PFSK-1 (cell line): ENCODE data around the gene THUMPD1. TPM values are rescaled to one million over a fixed set of nuclear protein-coding genes. Genes with fewer than 3 reads are reported as not detected.

Experiments used
- FOXP2 ChIP-seq: optimal IDR thresholded peaks from 2 replicates; pipeline ENCODE3; 2011; ENCODE audit warnings: borderline replicate concordance, control low read depth, inconsistent platforms; ENCODE audit not compliant: insufficient read depth; ENCODE audit errors: extremely low read length, extremely low read depth
- POLR2AphosphoS5 ChIP-seq: IDR thresholded peaks from 2 replicates; pipeline ENCODE4 v1.6.1; 2012; ENCODE audit warnings: low read depth, mild to moderate bottlenecking, control low read depth, low read length, moderate library complexity
- SIN3A ChIP-seq: IDR thresholded peaks from 2 replicates; pipeline ENCODE4 v1.6.1; 2012; ENCODE audit warnings: mild to moderate bottlenecking, low read length, moderate library complexity, borderline replicate concordance; ENCODE audit not compliant: insufficient read depth
- TAF1 ChIP-seq: IDR thresholded peaks from 2 replicates; pipeline ENCODE4 v1.6.1; 2012; ENCODE audit warnings: low read length, control low read depth, borderline replicate concordance; ENCODE audit not compliant: insufficient read depth
- polyA plus RNA-seq: library from polyadenylated mRNA; unstranded; fragments of >200 nt; gene quantifications from one replicate; pipeline ENCODE4 v1.2.1, GENCODE V29; 2012; ENCODE audit warnings: low read depth, missing spikeins; ENCODE audit not compliant: insufficient read length
- TF ChIP-seq, protein P1 (sequence below), 2 experiments: IDR thresholded peaks; 2 replicates each; pipeline versions ENCODE4 v1.6.1 to v1.8.0; 2011 to 2012; ENCODE audit warnings: low read depth in 2 of 2, low read length in 2 of 2, control low read depth in 1 of 2, inconsistent platforms in 1 of 2, mild to moderate bottlenecking in 1 of 2, moderate library complexity in 1 of 2; ENCODE audit not compliant: insufficient read depth in 1 of 2

Gene THUMPD1, protein sequence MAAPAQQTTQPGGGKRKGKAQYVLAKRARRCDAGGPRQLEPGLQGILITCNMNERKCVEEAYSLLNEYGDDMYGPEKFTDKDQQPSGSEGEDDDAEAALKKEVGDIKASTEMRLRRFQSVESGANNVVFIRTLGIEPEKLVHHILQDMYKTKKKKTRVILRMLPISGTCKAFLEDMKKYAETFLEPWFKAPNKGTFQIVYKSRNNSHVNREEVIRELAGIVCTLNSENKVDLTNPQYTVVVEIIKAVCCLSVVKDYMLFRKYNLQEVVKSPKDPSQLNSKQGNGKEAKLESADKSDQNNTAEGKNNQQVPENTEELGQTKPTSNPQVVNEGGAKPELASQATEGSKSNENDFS
- 14.7 TPM for polyA plus RNA-seq

DNA sequence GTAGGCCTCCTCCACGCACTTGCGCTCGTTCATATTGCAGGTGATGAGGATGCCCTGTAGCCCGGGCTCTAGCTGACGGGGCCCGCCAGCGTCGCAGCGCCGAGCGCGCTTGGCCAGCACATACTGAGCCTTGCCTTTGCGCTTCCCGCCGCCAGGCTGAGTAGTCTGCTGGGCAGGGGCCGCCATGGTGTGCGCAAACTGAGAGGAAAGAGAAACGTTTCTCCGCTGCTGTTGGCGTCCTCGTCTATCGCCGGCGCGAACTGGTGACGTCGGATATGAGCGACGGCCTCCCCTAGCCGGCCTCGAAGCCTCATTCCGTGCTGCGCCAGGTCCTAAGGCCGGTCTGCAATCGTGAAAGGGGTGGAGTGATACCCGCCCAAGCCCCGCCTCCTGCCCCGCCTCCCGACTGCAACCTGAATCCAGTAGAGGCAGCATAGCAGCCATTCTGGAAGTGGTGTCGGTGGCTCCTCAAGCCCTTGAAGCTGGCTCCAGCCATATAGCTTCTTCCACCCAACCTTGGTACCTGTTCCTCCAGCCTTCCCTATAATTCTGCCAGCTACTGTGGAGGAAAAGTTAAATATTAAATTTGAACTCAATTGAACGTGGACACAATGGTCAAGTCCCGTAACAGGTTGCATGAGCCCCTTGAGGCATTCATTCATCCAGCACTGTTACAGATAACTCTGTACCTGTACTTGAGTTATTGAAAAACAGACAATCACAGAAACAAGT is at the start of gene THUMPD1:
Gene THUMPD1, minus strand, starts transcription at position 265 of the 732 bp plus-strand sequence. Its CDS starts 79 bp downstream, at position 186.
- no peak for TF ChIP-seq TAF1
- no peak for TF ChIP-seq SIN3A
- TF ChIP-seq FOXP2, result peak; percentile 34
- TF ChIP-seq, protein P1, sequence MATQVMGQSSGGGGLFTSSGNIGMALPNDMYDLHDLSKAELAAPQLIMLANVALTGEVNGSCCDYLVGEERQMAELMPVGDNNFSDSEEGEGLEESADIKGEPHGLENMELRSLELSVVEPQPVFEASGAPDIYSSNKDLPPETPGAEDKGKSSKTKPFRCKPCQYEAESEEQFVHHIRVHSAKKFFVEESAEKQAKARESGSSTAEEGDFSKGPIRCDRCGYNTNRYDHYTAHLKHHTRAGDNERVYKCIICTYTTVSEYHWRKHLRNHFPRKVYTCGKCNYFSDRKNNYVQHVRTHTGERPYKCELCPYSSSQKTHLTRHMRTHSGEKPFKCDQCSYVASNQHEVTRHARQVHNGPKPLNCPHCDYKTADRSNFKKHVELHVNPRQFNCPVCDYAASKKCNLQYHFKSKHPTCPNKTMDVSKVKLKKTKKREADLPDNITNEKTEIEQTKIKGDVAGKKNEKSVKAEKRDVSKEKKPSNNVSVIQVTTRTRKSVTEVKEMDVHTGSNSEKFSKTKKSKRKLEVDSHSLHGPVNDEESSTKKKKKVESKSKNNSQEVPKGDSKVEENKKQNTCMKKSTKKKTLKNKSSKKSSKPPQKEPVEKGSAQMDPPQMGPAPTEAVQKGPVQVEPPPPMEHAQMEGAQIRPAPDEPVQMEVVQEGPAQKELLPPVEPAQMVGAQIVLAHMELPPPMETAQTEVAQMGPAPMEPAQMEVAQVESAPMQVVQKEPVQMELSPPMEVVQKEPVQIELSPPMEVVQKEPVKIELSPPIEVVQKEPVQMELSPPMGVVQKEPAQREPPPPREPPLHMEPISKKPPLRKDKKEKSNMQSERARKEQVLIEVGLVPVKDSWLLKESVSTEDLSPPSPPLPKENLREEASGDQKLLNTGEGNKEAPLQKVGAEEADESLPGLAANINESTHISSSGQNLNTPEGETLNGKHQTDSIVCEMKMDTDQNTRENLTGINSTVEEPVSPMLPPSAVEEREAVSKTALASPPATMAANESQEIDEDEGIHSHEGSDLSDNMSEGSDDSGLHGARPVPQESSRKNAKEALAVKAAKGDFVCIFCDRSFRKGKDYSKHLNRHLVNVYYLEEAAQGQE (IDR thresholded peaks at IDR 0.05; ENCODE audit: insufficient read depth in 1 of 2, low read depth in 2 of 2, low read length in 2 of 2), result 0 out of 4 replicates have a peak, but pooled peaks of 1 of the 2 experiments have one; percentile 15
- TF ChIP-seq POLR2AphosphoS5, result peak; percentile 64

DNA sequence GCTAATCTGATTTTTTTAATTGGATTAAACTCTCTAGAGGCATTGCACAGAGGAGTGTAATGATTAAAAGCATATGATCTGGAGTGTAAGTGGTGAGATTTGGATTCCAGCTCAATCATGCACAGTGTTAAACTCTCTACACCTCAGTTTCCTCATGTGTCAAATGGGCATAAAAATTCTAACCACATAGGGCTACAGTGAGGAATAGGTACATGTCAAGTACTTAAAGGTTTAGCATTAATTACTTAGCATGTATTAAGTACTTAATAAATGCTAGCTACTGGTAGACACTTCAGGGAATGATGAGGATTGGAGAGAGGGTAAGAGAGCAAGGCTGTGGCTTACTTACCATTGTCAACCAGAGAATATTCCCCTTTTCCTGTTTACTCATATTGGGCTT is 47.5 kb upstream of the THUMPD1 start:
- no peak for TF ChIP-seq POLR2AphosphoS5
- TF ChIP-seq SIN3A, result no peak
- TF ChIP-seq, protein P1 (IDR thresholded peaks at IDR 0.05; ENCODE audit: insufficient read depth in 1 of 2, low read depth in 2 of 2, low read length in 2 of 2), result no peak
- no peak for TF ChIP-seq FOXP2
- no peak for TF ChIP-seq TAF1

DNA sequence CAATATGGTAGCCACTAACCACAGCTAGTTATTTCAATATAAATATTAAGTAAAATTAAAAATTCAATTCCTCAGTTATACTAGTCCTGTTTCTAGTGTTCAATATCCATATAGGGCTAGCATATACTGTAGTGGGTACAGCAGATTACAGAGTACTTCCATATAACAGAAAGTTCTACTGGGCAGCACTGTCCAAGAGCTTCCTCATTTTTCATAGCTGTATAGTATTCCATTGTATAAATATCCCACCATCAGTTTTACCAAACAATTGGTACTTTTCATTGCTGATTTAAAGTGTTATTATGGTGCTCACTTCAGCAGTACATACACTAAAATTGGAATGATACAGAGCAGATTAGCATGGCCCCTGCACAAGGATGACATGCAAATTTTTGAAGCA is 42.6 kb upstream of the THUMPD1 start:
- TF ChIP-seq TAF1, result no peak
- TF ChIP-seq, protein P1 (IDR thresholded peaks at IDR 0.05; ENCODE audit: insufficient read depth in 1 of 2, low read depth in 2 of 2, low read length in 2 of 2), result no peak
- no peak for TF ChIP-seq SIN3A
- no peak for TF ChIP-seq FOXP2
- no peak for TF ChIP-seq POLR2AphosphoS5

DNA sequence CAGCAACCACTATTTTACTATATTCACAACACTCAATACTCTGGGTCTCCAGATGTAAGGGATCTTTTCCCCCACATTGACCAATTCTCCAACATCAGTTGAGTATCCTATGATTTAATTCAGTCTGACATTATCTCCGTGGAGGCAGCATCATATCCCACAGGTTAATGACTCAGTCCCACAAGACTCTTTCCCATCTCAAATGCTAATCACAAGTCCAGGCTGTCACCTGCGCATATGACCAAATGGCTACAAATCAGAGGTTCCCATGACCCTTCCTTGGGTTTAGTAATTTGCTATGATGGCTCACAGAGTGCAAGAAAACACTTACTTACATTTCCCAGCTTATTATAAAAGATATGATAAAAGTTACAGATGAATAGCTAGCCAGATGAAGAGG is 40.9 kb upstream of the THUMPD1 start:
- TF ChIP-seq TAF1 (no peak), FOXP2 (no peak), POLR2AphosphoS5 (no peak), SIN3A (no peak)
- TF ChIP-seq, protein P1 (IDR thresholded peaks at IDR 0.05; ENCODE audit: insufficient read depth in 1 of 2, low read depth in 2 of 2, low read length in 2 of 2), result no peak
